GM10847 (cell line): Measurements from ENCODE around the gene CAPZA2.

Source experiments
- POLR2A ChIP-seq: IDR thresholded peaks from 2 replicates; pipeline ENCODE4 v1.6.1; 2011; ENCODE audit not compliant: insufficient read length; ENCODE audit errors: extremely low read depth

Gene CAPZA2

GRCh38 chr7:116966601-116967000 is 104.2 kb downstream of the CAPZA2 start:
- TF ChIP-seq POLR2A: no peak

- no peak for TF ChIP-seq POLR2A
Observed at GRCh38 chr7:116967254-116967922, 105.0 kb downstream of the CAPZA2 start.

- no peak for TF ChIP-seq POLR2A
Observed at GRCh38 chr7:116967983-116968382, 105.6 kb downstream of the CAPZA2 start.

GRCh38 chr7:116968631-116969030 is 106.2 kb downstream of the CAPZA2 start:
- no peak for TF ChIP-seq POLR2A

GRCh38 chr7:116969371-116969902 is 107.0 kb downstream of the CAPZA2 start:
- TF ChIP-seq POLR2A: no peak

- no peak for TF ChIP-seq POLR2A
Observed at GRCh38 chr7:116970238-116970910, 108.0 kb downstream of the CAPZA2 start.
